DMS153 treated with DMSO at 0.1 percent for 48 hours (cell line): ENCODE measurements around the gene BMX.

Experiments
- DNase-seq: peaks from one replicate; lab custom pipeline; 2025; ENCODE audit not compliant: unreplicated experiment; lab: John Stamatoyannopoulos, UW

The BMX gene

DNA sequence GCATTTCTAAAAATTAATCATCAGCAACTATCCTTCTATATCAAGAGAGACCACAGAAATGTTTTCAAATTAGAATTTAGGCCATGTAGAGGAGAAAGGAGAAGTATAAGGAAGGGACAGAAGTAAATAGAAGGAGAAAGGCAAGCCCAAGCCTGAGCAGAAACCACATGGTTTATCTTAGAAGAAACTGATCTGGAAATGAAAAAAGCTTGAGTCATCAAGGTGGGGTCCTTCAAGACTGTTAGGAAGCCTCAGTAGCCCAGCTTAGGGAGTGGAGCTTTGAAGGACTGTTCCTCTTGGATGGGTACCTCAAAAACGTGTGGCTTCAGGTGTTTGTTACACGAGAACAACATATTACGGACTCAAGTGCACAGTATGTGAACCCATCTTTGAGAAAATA lies 4.5 kb downstream of the BMX start:
- DNase-seq = no peak

DNA sequence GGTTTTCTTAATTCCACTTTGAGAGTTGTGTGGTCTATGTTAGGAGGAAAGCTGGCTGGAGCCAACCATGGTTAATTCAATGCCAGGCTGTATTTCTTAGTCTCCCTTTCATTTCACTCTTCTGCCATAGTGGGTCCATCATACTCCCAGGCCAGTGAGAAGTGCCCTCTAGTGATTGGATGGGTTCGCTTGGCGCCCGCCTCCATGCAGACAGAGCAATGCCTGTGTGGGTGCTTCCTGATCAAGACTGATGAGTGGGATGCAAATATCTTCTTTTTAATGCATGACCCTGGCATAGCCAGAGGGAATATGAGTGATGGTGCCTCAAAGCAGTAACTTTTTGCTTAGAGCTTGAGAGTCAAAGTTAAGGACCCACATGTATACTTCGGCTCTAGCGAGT lies 6.4 kb downstream of the BMX start:
- no peak for DNase-seq

DNA sequence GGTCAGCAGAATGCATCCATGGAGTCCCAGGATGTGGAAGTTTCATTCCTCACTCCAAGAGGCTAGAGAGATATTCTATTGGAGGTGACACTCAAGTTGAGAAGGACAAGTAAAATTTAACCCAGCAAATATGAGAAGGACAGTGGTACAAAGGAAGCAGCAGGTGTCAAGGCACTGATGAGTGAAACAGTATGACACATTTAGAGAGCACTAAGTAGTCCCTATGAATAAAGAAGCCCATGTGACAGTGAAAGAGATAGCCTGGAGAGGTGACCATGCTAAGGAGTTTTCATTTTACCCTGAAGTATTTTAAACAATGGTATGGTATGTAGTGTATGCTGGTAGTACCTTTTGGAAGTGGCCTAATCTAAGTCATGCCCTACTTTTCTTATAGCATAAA lies 9.2 kb downstream of the BMX start:
- no peak for DNase-seq

DNA sequence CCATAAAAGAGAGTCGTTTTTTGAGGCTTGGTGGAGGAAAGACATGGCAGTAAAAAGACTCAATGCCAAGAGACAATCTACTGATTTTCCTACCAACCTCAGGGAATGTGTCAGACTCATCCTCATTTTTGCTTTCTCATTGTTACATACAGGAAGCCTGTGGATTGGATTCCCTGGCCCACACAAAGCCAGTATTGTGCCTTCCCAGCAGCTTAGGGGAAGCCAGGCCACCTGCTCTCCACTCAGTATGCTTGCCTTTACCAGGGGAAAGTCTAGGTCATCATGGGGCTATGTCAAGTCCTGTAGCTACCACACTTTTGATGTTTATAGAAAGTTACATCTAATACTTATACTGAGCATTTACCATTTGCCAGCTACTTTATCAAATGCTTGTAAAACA lies 11.0 kb downstream of the BMX start:
- DNase-seq = no peak

DNA sequence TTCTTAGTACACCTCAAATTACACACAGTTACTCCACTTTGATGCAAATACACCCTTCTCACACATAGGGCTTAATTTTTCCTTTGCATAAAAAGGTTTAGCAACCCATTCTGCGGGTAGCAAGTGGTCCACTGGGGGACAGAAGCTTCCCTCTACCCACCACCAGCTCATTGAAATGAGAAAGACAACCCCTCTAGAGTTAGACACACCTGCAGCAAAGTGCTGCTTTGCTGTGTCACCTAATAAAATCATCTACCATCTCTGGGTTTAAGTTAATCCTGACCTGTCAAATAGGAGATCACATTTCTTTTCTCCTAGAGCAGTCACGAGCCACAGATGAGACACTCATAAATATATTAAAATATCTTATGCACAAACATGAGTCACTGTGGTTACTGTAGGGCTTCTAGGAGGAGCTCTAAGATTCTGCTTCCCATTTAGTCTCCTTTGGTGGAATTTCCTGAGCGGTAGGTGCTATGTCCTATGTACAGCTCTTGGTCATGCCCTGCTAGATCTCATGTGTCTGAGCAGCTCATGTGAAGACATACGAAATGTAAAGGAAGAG lies 11.9 kb downstream of the BMX start:
- DNase-seq = no peak

DNA sequence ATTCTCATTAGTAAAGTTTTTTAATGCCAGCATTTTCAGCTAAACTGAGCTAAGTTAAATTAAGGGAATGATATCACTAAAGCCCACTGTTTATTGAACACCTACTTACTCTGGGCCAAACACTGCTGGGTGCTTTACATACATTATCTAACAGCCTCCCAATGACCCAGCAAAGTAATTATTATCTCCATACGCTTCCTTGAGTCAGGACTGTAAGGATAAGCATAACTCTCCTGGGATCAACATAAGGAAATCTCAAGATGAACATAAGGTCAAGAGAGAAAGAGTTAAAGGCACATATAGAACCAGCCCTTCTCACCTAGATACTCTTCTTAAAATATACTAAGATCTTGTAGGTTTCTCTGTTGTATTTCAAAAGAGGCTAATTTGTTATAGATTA lies 13.7 kb downstream of the BMX start:
- no peak for DNase-seq

DNA sequence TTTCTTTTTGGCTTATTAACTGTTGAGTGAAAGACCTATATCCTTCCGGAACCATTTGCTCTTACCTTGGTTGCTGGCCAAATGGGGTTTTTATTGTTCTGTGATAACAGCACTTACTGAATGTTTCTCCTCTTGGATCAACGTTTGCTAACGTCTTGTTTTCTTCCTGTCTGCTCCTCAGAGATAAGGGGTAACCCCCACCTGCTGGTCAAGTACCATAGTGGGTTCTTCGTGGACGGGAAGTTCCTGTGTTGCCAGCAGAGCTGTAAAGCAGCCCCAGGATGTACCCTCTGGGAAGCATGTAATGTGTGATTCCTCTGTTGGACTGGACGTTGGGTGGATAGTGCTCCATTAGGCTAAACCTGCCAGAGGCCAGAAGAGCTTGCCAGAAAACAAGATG lies 15.3 kb downstream of the BMX start:
- DNase-seq = no peak

DNA sequence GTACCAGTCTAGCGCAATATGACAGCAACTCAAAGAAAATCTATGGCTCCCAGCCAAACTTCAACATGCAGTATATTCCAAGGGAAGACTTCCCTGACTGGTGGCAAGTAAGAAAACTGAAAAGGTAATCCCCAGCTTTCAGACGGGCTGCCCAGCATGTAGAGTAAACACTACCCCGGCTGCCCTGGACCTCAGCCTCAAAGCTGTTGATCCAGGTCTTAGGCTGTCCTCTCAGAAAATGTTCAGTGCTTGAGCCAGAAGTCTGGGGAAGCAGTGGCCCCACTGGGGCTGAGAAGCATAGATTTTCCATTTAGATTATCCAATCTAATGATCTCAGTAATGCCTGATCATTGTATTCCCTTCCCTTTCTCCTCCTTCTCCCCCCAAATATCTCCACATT lies 21.9 kb downstream of the BMX start:
- no peak for DNase-seq

DNA sequence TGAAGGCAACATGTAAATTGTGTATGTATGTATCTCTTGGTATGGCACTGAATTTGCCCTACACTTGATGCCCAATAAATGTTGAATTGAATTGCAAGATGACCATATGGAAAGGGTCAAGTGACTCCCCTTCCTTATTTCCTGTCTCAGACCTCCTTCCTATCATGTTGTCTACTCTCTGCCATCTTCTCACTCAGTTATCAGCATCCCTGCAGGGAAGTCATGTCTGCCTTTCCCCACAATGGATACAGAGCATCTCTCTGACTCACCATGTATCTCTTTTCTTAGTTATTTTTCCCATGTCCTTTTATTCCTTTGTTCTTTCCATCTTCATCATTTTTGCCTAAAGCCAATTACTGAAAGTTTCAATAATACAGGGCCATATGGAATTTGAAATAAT lies 22.5 kb downstream of the BMX start:
- no peak for DNase-seq

DNA sequence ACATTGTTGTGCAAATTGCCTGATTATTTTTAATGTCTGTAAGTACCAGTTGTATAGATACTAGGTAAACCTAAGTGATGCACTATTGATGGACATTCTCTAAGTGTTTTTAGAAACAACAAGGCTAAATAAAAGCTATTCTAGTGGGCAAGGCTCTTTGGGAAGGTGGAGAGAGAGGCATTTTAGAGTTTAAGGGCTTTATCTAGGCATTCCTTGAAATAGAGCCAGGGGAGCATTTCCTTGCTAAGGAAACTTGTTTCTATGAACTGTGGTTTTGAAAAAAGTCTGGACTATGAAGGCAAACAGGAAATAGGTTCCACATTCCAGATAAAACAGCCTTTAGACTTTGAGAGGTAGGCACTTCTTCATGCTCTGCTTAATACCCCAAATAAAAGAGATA lies 23.8 kb downstream of the BMX start:
- DNase-seq = no peak

DNA sequence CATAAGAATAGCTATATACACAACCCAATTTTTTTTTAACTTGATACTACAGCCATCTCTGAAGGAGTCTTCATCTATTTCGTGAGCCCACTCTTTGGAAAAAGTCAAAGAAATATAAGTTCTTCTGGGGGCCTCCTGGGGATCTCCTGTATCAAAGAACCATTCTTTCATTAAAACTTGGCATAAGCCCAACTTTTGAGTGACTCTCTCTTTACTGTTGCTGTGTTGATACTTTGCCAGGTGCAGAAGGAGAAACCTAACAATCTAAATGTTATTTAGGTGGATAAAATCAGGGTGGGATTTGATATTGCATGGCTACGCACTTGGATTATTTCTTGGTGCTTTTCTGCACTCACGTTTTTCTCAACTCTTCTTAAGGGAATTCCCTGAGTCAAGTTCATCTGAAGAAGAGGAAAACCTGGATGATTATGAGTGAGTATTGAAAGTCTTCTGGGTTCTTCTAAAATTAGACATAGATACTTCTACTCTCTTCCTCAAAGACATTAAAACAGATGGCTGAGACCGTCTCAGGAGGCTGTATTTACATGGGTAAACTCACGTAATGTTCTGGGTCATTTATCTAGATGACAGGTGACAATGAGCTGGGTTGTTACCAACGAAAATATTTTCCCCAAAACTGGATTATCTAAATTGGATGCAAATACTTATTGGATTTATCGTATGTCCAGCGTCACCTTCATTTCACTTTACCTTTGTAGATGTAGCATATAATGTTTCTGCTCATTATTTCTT lies 25.2 kb downstream of the BMX start:
- DNase-seq = peak; percentile 31

DNA sequence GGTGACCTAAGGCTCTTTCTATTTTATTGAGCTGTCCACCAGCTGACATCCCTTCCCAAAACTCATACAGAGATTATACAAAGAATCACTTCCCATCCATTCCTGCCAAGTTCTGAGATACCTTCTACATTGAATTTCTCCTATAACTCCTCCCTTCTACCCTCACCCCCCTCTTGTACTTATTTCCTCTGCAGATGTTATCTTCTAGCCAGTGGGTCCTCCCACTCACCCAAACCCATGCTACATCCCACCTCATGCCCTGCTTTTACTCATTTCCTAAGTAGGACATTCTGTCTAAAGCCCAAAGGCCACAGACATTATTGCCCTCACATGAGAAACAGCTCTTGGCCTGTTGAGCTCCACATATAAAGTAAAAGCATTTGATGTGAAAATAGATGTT lies 28.6 kb downstream of the BMX start:
- DNase-seq = no peak

DNA sequence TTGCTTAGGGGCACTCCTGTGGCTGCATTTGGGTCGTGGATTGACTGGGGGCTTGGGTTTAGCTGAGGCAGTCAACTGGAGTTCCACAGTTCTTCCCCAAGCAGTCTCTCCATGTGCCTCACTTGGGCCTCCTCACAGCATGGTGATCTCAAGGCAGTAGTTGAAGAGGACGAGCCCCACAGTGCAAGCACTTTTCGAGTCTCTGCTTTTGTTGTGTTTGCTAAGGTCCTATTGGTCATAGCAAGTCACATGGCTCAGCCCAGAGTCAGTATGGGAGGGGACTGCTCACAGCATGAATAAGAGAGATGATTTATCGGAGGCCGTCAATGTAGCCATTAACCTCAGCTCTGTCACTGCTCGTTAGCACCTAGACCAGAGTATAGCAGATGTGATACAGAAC lies 29.7 kb downstream of the BMX start:
- no peak for DNase-seq

DNA sequence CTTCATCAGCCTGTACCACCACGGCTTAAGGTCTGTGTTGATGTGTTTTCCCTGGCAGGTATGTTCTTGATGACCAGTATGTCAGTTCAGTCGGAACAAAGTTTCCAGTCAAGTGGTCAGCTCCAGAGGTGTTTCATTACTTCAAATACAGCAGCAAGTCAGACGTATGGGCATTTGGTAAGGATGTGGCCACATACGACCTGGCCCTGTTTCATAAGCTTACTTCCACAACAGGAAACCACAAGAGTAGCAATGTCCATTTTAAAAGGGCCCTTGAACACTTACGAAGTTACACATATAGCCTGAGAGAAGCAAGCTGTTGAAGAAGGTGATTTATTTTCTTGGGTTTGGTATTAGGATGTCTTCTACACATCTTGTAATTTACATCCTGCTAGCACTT lies 46.1 kb downstream of the BMX start:
- DNase-seq = no peak

DNA sequence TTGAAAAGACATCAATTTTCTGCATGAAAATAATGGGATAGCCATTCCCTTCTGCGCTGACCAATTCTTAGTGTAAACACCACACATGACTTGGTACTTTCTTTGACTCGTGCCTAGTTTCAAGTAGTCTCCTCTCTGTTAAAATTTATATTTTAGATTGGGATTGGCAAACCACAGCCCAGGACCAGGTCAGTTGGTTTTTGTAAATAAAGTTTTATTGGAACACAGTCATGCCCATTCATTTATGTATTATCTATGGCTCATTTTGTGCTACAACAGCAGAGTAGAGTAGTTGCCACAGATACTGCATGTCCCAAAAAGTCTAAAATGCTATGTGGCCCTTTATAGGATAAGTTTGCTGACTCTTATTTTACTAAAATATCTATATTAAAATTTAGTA lies 46.7 kb downstream of the BMX start:
- no peak for DNase-seq

DNA sequence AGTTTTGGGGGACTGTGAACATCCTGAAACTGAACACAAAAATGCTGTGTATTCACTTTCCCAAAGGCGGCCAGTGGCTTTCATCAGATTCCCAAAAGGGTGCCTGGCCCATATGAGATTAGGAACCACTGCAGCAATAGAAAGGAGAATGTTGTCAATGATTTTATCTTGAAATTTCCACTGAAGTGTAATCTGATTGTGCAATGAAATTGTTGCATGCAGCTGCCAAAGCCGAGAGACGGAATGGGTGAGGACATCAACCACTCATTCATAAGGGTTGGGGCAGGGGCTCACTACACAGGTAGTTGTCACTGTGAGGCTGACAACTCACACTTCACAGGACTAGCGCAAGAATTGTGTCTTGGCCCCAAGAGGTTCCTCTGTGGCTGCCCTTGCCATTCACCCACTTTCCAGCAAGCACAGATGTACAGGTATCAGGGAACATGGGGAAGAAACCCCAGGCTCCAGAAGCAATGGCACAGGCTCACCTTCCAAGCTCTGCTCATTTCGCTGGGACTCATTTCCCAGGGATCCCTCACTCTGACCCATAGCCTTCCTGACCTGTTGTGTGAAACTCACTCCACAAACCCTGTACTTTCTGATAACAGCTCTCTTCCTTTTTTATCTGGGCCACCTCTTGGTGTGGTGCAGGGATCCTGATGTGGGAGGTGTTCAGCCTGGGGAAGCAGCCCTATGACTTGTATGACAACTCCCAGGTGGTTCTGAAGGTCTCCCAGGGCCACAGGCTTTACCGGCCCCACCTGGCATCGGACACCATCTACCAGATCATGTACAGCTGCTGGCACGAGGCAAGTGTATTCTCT lies 48.8 kb downstream of the BMX start:
- DNase-seq = no peak

DNA sequence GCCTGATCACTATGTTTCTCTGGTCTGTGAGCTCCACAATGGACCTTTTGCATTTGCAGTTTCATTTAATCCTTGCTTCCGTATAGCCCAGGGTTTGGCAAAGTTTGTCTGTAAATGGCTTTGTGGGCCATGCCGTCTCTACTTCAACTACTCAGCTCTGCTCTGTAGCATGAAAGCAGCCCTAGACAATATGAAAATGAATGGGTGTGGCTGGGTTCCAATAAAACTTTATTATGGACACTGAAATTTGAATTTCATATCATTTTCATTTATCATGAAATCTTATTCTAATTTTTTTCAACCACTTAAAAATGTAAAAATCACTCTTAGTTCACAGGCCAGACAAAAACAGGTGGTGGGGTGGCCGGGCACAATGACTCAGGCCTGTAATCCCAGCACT lies 58.6 kb downstream of the BMX start:
- DNase-seq = no peak

DNA sequence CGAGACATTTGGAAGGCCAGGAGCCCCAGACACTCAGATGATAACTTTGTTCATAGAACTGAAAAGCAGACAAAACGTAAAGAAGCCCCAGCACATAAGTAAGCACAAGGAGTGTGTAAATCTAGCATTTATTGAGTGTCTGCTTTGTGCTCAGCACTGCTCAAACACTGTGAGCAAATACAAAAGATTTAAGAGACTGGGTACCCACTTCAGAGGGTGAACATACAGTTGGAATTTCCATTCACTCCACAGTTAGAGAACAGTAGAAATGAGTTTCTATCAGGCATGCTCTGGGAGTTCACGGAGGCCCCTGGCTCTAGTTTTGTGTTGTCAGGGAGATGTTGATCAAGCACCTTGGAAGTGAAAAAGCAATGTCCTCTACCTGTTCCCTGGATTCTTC lies 60.3 kb downstream of the BMX start:
- DNase-seq = no peak

DNA sequence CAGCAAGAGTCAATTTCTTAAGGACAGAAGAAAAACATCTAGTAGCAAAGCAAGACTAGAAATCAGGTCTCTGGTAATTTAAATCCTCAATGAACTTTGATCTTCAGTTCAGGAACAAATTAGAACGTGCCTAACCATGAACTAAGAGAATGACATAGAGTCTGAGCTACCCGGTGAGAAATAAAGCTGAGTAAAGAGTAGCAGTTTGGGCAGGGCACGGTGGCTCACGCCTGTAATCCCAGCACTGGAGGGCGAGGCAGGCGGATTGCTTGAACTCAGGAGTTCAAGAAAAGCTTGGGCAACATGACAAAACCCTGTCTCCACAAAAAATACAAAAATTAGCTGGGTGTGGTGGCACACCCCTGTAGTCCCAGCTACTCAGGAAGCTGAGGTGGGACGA lies 62.4 kb downstream of the BMX start:
- no peak for DNase-seq

DNA sequence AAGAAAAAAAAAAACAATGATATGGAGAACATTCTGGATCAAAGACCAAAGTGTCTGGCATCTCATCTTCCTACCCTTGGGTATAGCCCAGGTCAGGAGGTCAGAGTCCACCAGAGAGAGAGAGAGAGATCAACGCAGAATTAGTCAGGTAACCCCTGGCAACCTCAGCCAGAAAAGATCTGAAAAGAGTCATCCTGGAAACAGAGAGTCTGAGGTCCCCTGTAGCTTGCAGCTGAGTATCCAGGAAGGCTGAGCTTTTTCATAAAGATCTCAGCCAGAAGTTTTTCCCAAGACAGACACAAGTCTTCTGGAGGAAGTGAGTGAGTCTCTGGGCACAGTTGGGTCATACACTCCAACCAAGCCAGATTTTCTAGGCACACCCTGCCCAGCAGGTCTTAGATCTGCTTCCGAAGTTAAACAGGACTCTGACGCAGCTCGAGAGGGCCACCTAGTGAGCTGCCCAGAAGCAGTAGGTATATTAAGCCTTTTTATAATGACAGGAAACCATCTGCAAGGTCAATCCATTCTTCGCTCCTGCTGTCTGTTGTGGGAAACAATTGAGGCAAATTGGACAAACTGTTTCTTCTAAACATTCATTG lies 64.5 kb downstream of the BMX start:
- DNase-seq = peak; percentile 16

DNA sequence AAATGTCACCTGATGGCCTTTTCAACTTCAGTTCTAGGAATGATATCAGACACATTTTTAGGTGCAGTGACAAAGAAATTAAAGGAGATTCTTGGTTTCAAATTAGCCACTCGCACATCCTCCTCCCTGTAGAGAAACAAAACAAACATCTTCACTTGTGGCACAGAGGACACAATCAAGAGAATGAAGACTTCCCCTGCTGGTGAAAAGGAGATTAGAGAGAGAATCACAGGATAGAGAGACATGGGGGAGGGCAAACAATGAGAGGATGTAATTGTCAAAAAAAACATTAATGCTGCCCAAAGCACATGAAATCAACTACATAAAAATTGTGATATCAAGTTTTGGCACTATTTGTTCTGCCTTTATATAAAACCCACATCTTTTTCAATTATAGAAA lies 65.6 kb downstream of the BMX start:
- DNase-seq = no peak

DNA sequence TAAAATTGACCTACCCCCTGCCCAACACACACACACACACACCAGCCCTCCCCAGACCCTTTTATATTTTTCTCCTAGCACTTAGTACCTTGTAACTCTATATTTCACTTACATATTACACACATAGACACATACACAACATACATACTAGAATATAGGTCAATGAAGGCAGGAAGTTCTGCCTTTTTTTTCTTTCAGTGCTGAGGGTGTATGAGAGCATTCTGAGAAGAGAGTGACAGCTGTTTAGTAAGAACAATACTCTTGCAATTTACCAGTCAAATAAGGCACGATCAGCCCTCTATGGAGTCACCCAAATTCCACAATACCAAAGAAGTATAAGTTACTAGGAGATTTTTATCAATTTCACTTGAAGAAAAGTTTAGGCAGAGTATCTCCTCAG lies 66.7 kb downstream of the BMX start:
- DNase-seq = no peak
